Measurements from ENCODE around the gene METTL17.

The METTL17 gene

GRCh38 chr14:20988717-20989470 is 886 bp upstream of the METTL17 start:
- Histone ChIP-seq H3K27me3 (ENCODE audit: insufficient read depth, poor library complexity, severe bottlenecking) (no peaks in the 10 kb centered on the region), H3K27ac (replicated peaks) (peak overlapping the region; percentile 79), H3K4me3 (replicated peaks; ENCODE audit: insufficient read depth, low read length) (peak overlapping the region; percentile 5; the same call in 1 of the 2 replicates)
- peak in 1 of 2 experiments; percentile 49 for DNase-seq (ENCODE audit: low read depth in 1 of 2, low spot score in 1 of 2)
- TF ChIP-seq GABPA (IDR thresholded peaks at IDR 0.05; ENCODE audit: low read depth) = no peak
- peak; percentile 55; the same call in 1 of the 2 replicates for TF ChIP-seq SPI1 (IDR thresholded peaks at IDR 0.05; ENCODE audit: borderline replicate concordance, low read depth)

GRCh38 chr14:20989471-20989786 is 351 bp upstream of the METTL17 start:
- peak overlapping the region; percentile 5; the same call in 1 of the 2 replicates for H3K4me3 ChIP-seq (replicated peaks; ENCODE audit: insufficient read depth, low read length)
- TF ChIP-seq CTCF (IDR thresholded peaks at IDR 0.05; ENCODE audit: insufficient read depth, low read length) (no peak), GABPA (IDR thresholded peaks at IDR 0.05; ENCODE audit: low read depth) (no peak), SPI1 (IDR thresholded peaks at IDR 0.05; ENCODE audit: borderline replicate concordance, low read depth) (no peak), POLR2AphosphoS5 (IDR thresholded peaks at IDR 0.05; ENCODE audit: low read depth) (no peak), REST (IDR thresholded peaks at IDR 0.05; ENCODE audit: insufficient replicate concordance, low read depth) (no peak)
- peak overlapping the region; percentile 79 for H3K27ac ChIP-seq (replicated peaks)

GRCh38 chr14:20996521-20996920 is 6.7 kb downstream of the METTL17 start:
- no peak overlapping the region for H3K4me3 ChIP-seq (replicated peaks; ENCODE audit: insufficient read depth, low read length)
- H3K27ac ChIP-seq (replicated peaks) = no peak overlapping the region
- no peak for DNase-seq (ENCODE audit: low read depth in 1 of 2, low spot score in 1 of 2)
- H3K27me3 ChIP-seq (ENCODE audit: insufficient read depth, poor library complexity, severe bottlenecking) = no peaks in the 10 kb centered on the region
- TF ChIP-seq GABPA (IDR thresholded peaks at IDR 0.05; ENCODE audit: low read depth) (no peak), SPI1 (IDR thresholded peaks at IDR 0.05; ENCODE audit: borderline replicate concordance, low read depth) (no peak), REST (IDR thresholded peaks at IDR 0.05; ENCODE audit: insufficient replicate concordance, low read depth) (no peak), POLR2AphosphoS5 (IDR thresholded peaks at IDR 0.05; ENCODE audit: low read depth) (no peak), CTCF (IDR thresholded peaks at IDR 0.05; ENCODE audit: insufficient read depth, low read length) (no peak)

More at GRCh38 chr14:20989471-20989786, 351 bp upstream of the METTL17 start:
- no peaks in the 10 kb centered on the region for H3K27me3 ChIP-seq (ENCODE audit: insufficient read depth, poor library complexity, severe bottlenecking)
- peak in 1 of 2 experiments; percentile 78 for DNase-seq (ENCODE audit: low read depth in 1 of 2, low spot score in 1 of 2)

- no peak overlapping the region for H3K4me3 ChIP-seq (replicated peaks; ENCODE audit: insufficient read depth, low read length)
- no peak for DNase-seq (ENCODE audit: low read depth in 1 of 2, low spot score in 1 of 2)
- no peaks in the 10 kb centered on the region for H3K27me3 ChIP-seq (ENCODE audit: insufficient read depth, poor library complexity, severe bottlenecking)
- no peak overlapping the region for H3K27ac ChIP-seq (replicated peaks)
- TF ChIP-seq SPI1 (IDR thresholded peaks at IDR 0.05; ENCODE audit: borderline replicate concordance, low read depth) = no peak
- TF ChIP-seq CTCF (IDR thresholded peaks at IDR 0.05; ENCODE audit: insufficient read depth, low read length) = no peak
- TF ChIP-seq GABPA (IDR thresholded peaks at IDR 0.05; ENCODE audit: low read depth) = no peak
- no peak for TF ChIP-seq REST (IDR thresholded peaks at IDR 0.05; ENCODE audit: insufficient replicate concordance, low read depth)
Observed at GRCh38 chr14:20997115-20997514, 7.3 kb downstream of the METTL17 start.
